ENCODE measurements around the gene UBE2G1.

- TF ChIP-seq CTCF (IDR thresholded peaks at IDR 0.05) (no peak), POLR2A (IDR thresholded peaks at IDR 0.05) (no peak)
Observed at GRCh38 chr17:4301066-4301465, 65.4 kb downstream of the UBE2G1 start.

All from esophagus squamous epithelium (tissue), 4 donors.